Loucy (cell line): Measurements from ENCODE around the gene RPRD1A.

Experiments used
- H2AFZ ChIP-seq: fragments of 200-600 bp; sonication (generic); 2 replicates; pipeline ENCODE4 v1.6.0; 2016; ENCODE audit warnings: antibody characterized with exemption, mild to moderate bottlenecking, low read length, moderate library complexity
- H3F3A ChIP-seq: fragments of 200-600 bp; 2 replicates; pipeline ENCODE4 v1.6.0; 2016; ENCODE audit warnings: antibody characterized with exemption, low read depth, mild to moderate bottlenecking
- H3K27me3 ChIP-seq: fragments of 200-600 bp; sonication (generic); 2 replicates; pipeline ENCODE4 v1.6.1; 2014; ENCODE audit warnings: low read length, mild to moderate bottlenecking; ENCODE audit not compliant: insufficient read depth, poor library complexity, severe bottlenecking
- H3K36me3 ChIP-seq: fragments of 200-600 bp; sonication (generic); 2 replicates; pipeline ENCODE4 v1.6.1; 2016; ENCODE audit warnings: low read length; ENCODE audit not compliant: insufficient read depth
- H3K4me1 ChIP-seq: fragments of 200-600 bp; sonication (generic); 2 replicates; pipeline ENCODE4 v1.5.1; 2014; ENCODE audit warnings: low read length, mild to moderate bottlenecking; ENCODE audit not compliant: insufficient read depth, poor library complexity, severe bottlenecking
- H3K4me2 ChIP-seq: fragments of 200-600 bp; sonication (generic); 2 replicates; pipeline ENCODE4 v1.6.0; 2014; ENCODE audit warnings: antibody characterized with exemption, low read length, low read depth, mild to moderate bottlenecking; ENCODE audit not compliant: poor library complexity, severe bottlenecking
- H3K4me3 ChIP-seq: fragments of 200-600 bp; sonication (generic); 2 replicates; pipeline ENCODE4 v1.5.1; 2014; ENCODE audit warnings: low read length, mild to moderate bottlenecking, mixed read lengths; ENCODE audit not compliant: poor library complexity, severe bottlenecking
- H3K79me2 ChIP-seq: fragments of 200-600 bp; sonication (generic); 2 replicates; pipeline ENCODE4 v1.6.1; 2014; ENCODE audit warnings: low read length; ENCODE audit not compliant: insufficient read depth
- H3K9ac ChIP-seq: fragments of 200-600 bp; sonication (generic); 2 replicates; pipeline ENCODE4 v1.6.0; 2014; ENCODE audit warnings: mild to moderate bottlenecking, low read depth, low read length, moderate library complexity; ENCODE audit not compliant: poor library complexity, severe bottlenecking
- H3K9me2 ChIP-seq: fragments of 200-600 bp; sonication (generic); replicated peaks from 2 replicates; pipeline ENCODE4 v1.6.1; 2016; ENCODE audit warnings: low read depth, low read length, mixed read lengths
- H3K9me3 ChIP-seq: fragments of 200-600 bp; sonication (generic); 2 replicates; pipeline ENCODE4 v1.6.1; 2014; ENCODE audit warnings: mild to moderate bottlenecking, antibody characterized with exemption, low read length, low read depth; ENCODE audit not compliant: insufficient read depth
- H4K20me1 ChIP-seq: fragments of 200-600 bp; sonication (generic); 2 replicates; pipeline ENCODE4 v1.6.0; 2014; ENCODE audit warnings: antibody characterized with exemption, low read length, mild to moderate bottlenecking; ENCODE audit not compliant: insufficient read depth, poor library complexity, severe bottlenecking
- CTCF ChIP-seq: fragments of 200-600 bp; sonication (generic); conservative IDR thresholded peaks from 2 replicates; pipeline ENCODE4 v1.5.1; 2014; ENCODE audit warnings: mild to moderate bottlenecking, antibody characterized with exemption, low read length
- EZH2phosphoT487 ChIP-seq: fragments of 200-600 bp; IDR thresholded peaks from 2 replicates; pipeline ENCODE4 v1.6.1; 2018; ENCODE audit warnings: antibody characterized with exemption, mild to moderate bottlenecking, moderate library complexity, borderline replicate concordance

Gene RPRD1A

DNA sequence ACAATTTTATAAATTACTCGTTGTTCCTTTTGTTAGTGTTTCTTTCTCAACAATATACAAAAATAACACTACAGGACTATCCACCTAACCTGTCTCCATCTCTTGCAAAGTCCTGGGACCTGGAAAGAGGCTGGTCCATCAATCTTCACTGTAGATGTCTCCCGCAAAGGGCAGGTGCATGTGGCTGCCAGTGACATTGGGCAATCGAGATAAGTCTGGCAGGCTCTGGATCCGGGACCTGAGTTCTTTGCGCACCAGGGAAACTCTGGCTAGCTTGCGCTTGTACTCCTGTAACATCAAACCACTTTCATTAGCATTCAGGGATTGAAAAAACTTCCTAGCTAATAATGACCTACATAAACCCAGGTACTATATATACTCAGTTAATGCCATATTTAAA is 74.3 kb downstream of the RPRD1A start:
- no peaks in the 10 kb centered on the region for H3K4me1 ChIP-seq
- H3K79me2 ChIP-seq: no peaks in the 10 kb centered on the region
- H3K4me2 ChIP-seq: no peak overlapping the region
- no peak overlapping the region for H3K4me3 ChIP-seq
- H3K27me3 ChIP-seq: no peaks in the 10 kb centered on the region
- TF ChIP-seq EZH2phosphoT487: no peak
- TF ChIP-seq CTCF: no peak
- no peak overlapping the region for H3K9ac ChIP-seq
- no peaks in the 10 kb centered on the region for H3K9me2 ChIP-seq
- no peak overlapping the region for H2AFZ ChIP-seq
- H4K20me1 ChIP-seq: no peaks in the 10 kb centered on the region
- H3K9me3 ChIP-seq: no peaks in the 10 kb centered on the region
- H3F3A ChIP-seq: no peaks in the 10 kb centered on the region
- no peaks in the 10 kb centered on the region for H3K36me3 ChIP-seq

DNA sequence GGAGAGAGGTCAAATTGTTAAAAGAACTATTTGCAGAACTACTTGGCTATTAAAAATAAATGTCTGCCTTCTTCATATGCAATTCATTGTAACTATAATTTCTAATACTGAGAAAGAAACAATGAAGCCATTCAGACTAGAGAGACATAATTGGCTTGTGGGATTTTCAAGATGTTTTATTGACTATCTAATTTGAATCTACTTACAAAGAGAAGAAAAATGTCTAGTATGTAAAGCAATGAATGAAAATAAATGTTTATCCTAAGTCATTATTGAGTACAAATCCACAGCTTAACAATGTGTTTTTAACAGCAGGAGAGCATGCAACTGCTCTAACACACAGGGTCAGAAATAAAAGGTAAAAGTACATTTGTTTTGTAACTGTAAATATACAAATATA is 75.7 kb downstream of the RPRD1A start:
- no peak overlapping the region for H3K9ac ChIP-seq
- H4K20me1 ChIP-seq: no peaks in the 10 kb centered on the region
- no peaks in the 10 kb centered on the region for H3K9me3 ChIP-seq
- no peaks in the 10 kb centered on the region for H3F3A ChIP-seq
- no peak overlapping the region for H3K4me3 ChIP-seq
- H2AFZ ChIP-seq: no peak overlapping the region
- H3K27me3 ChIP-seq: no peaks in the 10 kb centered on the region
- H3K4me2 ChIP-seq: no peak overlapping the region
- no peaks in the 10 kb centered on the region for H3K36me3 ChIP-seq
- H3K9me2 ChIP-seq: no peaks in the 10 kb centered on the region
- no peak for TF ChIP-seq EZH2phosphoT487
- no peak for TF ChIP-seq CTCF
- H3K79me2 ChIP-seq: no peaks in the 10 kb centered on the region
- no peaks in the 10 kb centered on the region for H3K4me1 ChIP-seq

GRCh38 chr18:35983818-35984217 is 83.5 kb downstream of the RPRD1A start:
- H3F3A ChIP-seq: no peaks in the 10 kb centered on the region
- no peaks in the 10 kb centered on the region for H3K9me3 ChIP-seq
- no peaks in the 10 kb centered on the region for H4K20me1 ChIP-seq
- TF ChIP-seq EZH2phosphoT487: no peak
- no peaks in the 10 kb centered on the region for H3K4me1 ChIP-seq
- H3K9me2 ChIP-seq: no peaks in the 10 kb centered on the region
- no peak overlapping the region for H3K9ac ChIP-seq
- H2AFZ ChIP-seq: no peak overlapping the region
- peaks cover 11% of the 10 kb centered on the region; the same call in 1 of the 2 replicates for H3K36me3 ChIP-seq
- no peak overlapping the region for H3K4me3 ChIP-seq
- H3K79me2 ChIP-seq: no peaks in the 10 kb centered on the region
- H3K27me3 ChIP-seq: no peaks in the 10 kb centered on the region
- H3K4me2 ChIP-seq: no peak overlapping the region

DNA sequence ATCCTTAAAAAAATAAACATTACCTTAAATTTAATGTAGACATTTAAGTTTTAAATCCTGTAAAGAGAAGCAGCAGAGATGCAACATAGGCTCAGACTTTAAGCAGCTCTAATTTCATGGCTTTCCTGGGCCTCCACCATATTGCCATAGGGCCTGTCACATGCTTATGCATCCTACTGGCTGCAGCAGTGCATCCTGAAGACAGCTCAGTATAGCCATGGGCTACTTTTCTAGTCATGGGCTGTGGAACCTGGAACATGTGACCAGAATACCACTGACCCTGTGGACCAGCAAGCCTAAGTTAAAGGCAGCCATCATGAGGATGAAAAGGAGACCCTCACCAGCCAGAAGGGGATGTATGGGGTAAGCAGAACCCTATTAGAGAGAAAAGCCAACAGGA is 84.2 kb downstream of the RPRD1A start:
- Histone ChIP-seq H3K4me3 (no peak overlapping the region), H4K20me1 (no peaks in the 10 kb centered on the region), H3K9me2 (no peaks in the 10 kb centered on the region), H3K36me3 (peaks cover 18% of the 10 kb centered on the region; the same call in 1 of the 2 replicates), H3F3A (no peaks in the 10 kb centered on the region), H3K9ac (no peak overlapping the region), H3K27me3 (no peaks in the 10 kb centered on the region), H2AFZ (no peak overlapping the region), H3K4me1 (no peaks in the 10 kb centered on the region), H3K4me2 (no peak overlapping the region), H3K79me2 (no peaks in the 10 kb centered on the region), H3K9me3 (no peaks in the 10 kb centered on the region)
- TF ChIP-seq EZH2phosphoT487 (no peak), CTCF (no peak)
